SJSA1 (cell line): ENCODE measurements around the gene S1PR4. TPM values are rescaled to one million over a fixed set of nuclear protein-coding genes. Genes with fewer than 3 reads are reported as not detected.

Experiments
- DNase-seq, 2 experiments: peaks; one replicate each; pipeline ENCODE4 v3.0.0-alpha.2; 2015 to 2020; ENCODE audit warnings: low spot score in 2 of 2, low read depth in 1 of 2
- H3K27ac ChIP-seq: fragments of 250-450 bp; sonication (Bioruptor Pico); 2 replicates; pipeline ENCODE4 v1.5.1; 2020; ENCODE audit warnings: mild to moderate bottlenecking, moderate library complexity
- H3K27me3 ChIP-seq: fragments of 250-450 bp; sonication (Bioruptor Pico); replicated peaks from 2 replicates; pipeline ENCODE4 v1.5.1; 2020; ENCODE audit warnings: mild to moderate bottlenecking, moderate library complexity
- H3K36me3 ChIP-seq: fragments of 250-450 bp; sonication (Bioruptor Pico); 2 replicates; pipeline ENCODE4 v1.5.1; 2020; ENCODE audit warnings: mild to moderate bottlenecking
- H3K4me1 ChIP-seq: fragments of 250-450 bp; sonication (Bioruptor Pico); replicated peaks from 2 replicates; pipeline ENCODE4 v1.6.1; 2021; ENCODE audit warnings: mild to moderate bottlenecking
- H3K4me3 ChIP-seq: fragments of 250-450 bp; sonication (Bioruptor Pico); 2 replicates; pipeline ENCODE4 v1.5.1; 2020; ENCODE audit warnings: mild to moderate bottlenecking
- H3K9me3 ChIP-seq: fragments of 250-450 bp; sonication (Bioruptor Pico); replicated peaks from 2 replicates; pipeline ENCODE4 v1.5.1; 2020; ENCODE audit warnings: mild to moderate bottlenecking
- total RNA-seq: library from RNA; depleted of rRNA; stranded (reverse); fragments of >200 nt; shearing (Covaris generic); gene quantifications from 2 replicates; pipeline ENCODE4 v1.2.3, GENCODE V29; 2014

S1PR4 gene
- total RNA-seq, 1 experiment from 2014 or later: not detected

DNA sequence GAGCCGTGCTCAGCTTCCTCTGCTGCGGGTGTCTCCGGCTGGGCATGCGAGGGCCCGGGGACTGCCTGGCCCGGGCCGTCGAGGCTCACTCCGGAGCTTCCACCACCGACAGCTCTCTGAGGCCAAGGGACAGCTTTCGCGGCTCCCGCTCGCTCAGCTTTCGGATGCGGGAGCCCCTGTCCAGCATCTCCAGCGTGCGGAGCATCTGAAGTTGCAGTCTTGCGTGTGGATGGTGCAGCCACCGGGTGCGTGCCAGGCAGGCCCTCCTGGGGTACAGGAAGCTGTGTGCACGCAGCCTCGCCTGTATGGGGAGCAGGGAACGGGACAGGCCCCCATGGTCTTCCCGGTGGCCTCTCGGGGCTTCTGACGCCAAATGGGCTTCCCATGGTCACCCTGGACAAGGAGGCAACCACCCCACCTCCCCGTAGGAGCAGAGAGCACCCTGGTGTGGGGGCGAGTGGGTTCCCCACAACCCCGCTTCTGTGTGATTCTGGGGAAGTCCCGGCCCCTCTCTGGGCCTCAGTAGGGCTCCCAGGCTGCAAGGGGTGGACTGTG lies 1.2 kb downstream of the S1PR4 start:
- H3K27ac ChIP-seq: no peak overlapping the region
- H3K36me3 ChIP-seq: no peaks in the 10 kb centered on the region
- H3K9me3 ChIP-seq: no peaks in the 10 kb centered on the region
- H3K4me3 ChIP-seq: no peak overlapping the region
- H3K4me1 ChIP-seq: peaks cover 20% of the 10 kb centered on the region
- no peak for DNase-seq
- no peaks in the 10 kb centered on the region for H3K27me3 ChIP-seq

DNA sequence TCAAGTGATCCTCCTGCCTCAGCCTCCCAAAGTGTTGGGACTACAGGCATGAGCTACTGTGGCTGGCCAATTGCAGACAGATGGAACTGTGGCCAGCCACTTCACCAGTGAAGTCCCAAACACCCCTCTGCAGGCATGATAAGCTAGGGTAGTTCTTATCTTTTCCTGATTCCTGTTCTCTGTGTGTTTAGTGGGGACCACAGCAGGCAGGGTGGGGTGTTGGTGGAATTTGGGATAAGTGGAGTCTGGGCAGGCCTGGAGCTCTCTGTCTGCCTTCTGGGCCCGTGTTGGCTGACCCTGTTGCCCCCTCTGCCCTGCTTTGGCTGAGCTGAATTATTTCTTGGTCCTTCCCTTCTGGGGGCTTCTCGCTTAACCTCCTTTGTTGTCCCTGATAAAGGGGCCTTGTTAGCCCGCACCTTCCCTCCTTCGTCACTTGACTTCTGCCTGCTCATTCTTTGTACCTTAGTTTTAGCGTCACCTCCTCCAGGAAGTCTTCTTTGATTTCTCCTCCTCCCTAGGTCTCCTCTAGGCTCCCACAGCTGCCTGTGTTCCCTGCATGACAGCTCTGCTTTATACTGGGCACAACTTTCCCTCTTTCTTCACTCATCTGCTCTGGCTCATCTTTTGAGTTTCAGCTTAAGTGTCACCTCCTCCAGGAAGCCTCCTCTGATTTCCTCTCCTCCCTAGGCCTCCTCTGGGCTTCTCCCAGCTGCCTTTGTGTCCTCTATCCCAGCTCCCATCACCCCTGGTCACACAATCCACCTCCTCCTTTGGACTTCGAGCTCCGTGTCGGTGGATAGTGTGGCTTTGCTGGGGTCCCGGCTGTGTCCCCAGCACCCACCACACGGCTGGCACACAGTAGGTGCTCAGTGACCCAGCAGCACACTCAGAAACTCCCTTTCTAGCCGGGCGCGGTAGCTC lies 5.4 kb downstream of the S1PR4 start:
- peaks cover 32% of the 10 kb centered on the region for H3K36me3 ChIP-seq
- DNase-seq: no peak
- H3K4me1 ChIP-seq: peaks cover 26% of the 10 kb centered on the region
- H3K27ac ChIP-seq: no peak overlapping the region
- H3K4me3 ChIP-seq: no peak overlapping the region
- no peaks in the 10 kb centered on the region for H3K9me3 ChIP-seq
- H3K27me3 ChIP-seq: no peaks in the 10 kb centered on the region

DNA sequence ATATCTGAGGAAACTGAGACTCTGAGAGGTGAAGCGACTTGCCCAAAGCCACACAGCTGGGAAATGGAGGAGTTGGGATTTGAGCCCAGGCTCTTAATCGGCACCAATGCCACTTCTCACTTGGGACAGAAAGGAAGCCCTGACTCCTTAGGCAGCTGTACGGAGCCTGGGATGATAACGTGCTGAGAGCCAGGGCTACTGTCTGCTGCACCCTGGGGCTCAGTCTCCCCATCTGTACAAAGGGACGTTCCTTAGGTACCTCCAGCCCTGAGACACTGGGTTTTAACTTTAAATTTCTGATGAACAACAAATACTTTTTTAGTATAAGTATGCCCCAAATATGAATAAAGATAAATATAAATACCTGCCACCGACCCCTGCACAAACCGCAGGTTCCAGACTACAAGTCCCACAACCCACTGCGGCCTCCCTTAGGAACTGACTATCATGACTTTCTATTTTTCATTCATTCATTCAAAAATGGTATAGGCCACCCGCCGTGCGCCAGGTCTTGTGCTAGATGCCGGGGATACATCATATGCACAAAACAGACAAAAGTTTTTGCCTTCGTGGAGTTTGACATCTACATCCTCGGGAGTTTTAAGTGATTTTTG lies 6.4 kb downstream of the S1PR4 start:
- Histone ChIP-seq H3K4me3 (peak overlapping the region; percentile 98), H3K4me1 (peaks cover 35% of the 10 kb centered on the region), H3K36me3 (peaks cover 42% of the 10 kb centered on the region), H3K27ac (peak overlapping the region; percentile 45), H3K9me3 (no peaks in the 10 kb centered on the region), H3K27me3 (no peaks in the 10 kb centered on the region)
- DNase-seq: peak in 1 of 2 experiments; percentile 72

- Histone ChIP-seq H3K36me3 (peaks cover 47% of the 10 kb centered on the region), H3K4me1 (peaks cover 42% of the 10 kb centered on the region), H3K9me3 (no peaks in the 10 kb centered on the region), H3K4me3 (peak within 1 kb of the TSS; percentile 98), H3K27me3 (no peaks in the 10 kb centered on the region), H3K27ac (peak within 1 kb of the TSS; percentile 45)
- DNase-seq: peak; percentile 95 to 99
Observed at GRCh38 chr19:3185461-3186159, 7.0 kb downstream of the S1PR4 start, which contains the start of gene NCLN. Gene NCLN (plus strand): TSS chr19:3185930. CDS start chr19:3186031, 101 bp downstream.

- H3K4me3 ChIP-seq: peak overlapping the region; percentile 98
- H3K27ac ChIP-seq: peak overlapping the region; percentile 40
- peaks cover 47% of the 10 kb centered on the region for H3K4me1 ChIP-seq
- no peak for DNase-seq
- no peaks in the 10 kb centered on the region for H3K27me3 ChIP-seq
- no peaks in the 10 kb centered on the region for H3K9me3 ChIP-seq
- peaks cover 47% of the 10 kb centered on the region for H3K36me3 ChIP-seq
Observed at GRCh38 chr19:3186160-3186688, 7.7 kb downstream of the S1PR4 start.

GRCh38 chr19:3186891-3187661 lies 8.5 kb downstream of the S1PR4 start:
- no peak for DNase-seq

GRCh38 chr19:3187662-3188511 lies 9.3 kb downstream of the S1PR4 start:
- Histone ChIP-seq H3K27ac (no peak overlapping the region), H3K4me1 (peaks cover 61% of the 10 kb centered on the region), H3K36me3 (peaks cover 62% of the 10 kb centered on the region), H3K27me3 (no peaks in the 10 kb centered on the region), H3K4me3 (no peak overlapping the region), H3K9me3 (no peaks in the 10 kb centered on the region)
- no peak for DNase-seq

More at GRCh38 chr19:3186891-3187661, 8.5 kb downstream of the S1PR4 start:
- Histone ChIP-seq H3K36me3 (peaks cover 55% of the 10 kb centered on the region), H3K9me3 (no peaks in the 10 kb centered on the region), H3K4me3 (peak overlapping the region; percentile 98), H3K27me3 (no peaks in the 10 kb centered on the region), H3K27ac (peak overlapping the region; percentile 40; the same call in 1 of the 2 replicates), H3K4me1 (peaks cover 55% of the 10 kb centered on the region)

GRCh38 chr19:3188627-3189596 lies 10.3 kb downstream of the S1PR4 start:
- H3K9me3 ChIP-seq: no peaks in the 10 kb centered on the region
- peaks cover 61% of the 10 kb centered on the region for H3K4me1 ChIP-seq
- H3K27ac ChIP-seq: peak overlapping the region; percentile 87
- no peak for DNase-seq
- H3K36me3 ChIP-seq: peaks cover 71% of the 10 kb centered on the region
- no peak overlapping the region for H3K4me3 ChIP-seq
- H3K27me3 ChIP-seq: no peaks in the 10 kb centered on the region

- DNase-seq: peak; percentile 30 to 81
- Histone ChIP-seq H3K36me3 (peaks cover 80% of the 10 kb centered on the region), H3K27ac (peak overlapping the region; percentile 87), H3K4me3 (peak overlapping the region; percentile 18), H3K27me3 (no peaks in the 10 kb centered on the region), H3K9me3 (no peaks in the 10 kb centered on the region), H3K4me1 (peaks cover 59% of the 10 kb centered on the region)
Observed at GRCh38 chr19:3189702-3190469, 11.3 kb downstream of the S1PR4 start.

DNA sequence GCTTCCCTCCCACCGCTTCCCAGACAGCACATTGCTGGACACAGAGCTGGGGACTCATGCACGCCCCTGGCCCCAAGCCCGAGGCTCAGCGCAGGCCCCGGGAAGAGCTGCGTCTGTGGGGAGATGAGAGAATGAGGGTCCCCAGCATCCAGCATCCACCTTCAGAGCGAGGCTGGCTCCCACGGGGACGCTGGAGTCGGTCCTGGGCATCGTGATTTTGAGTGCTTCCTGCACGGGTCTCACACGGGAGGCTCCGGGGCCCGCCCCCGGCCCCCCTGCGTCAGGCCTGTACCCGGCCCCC lies 11.9 kb downstream of the S1PR4 start:
- DNase-seq: no peak
- H3K27me3 ChIP-seq: no peaks in the 10 kb centered on the region
- peak overlapping the region; percentile 87 for H3K27ac ChIP-seq
- H3K4me3 ChIP-seq: peak overlapping the region; percentile 18
- H3K36me3 ChIP-seq: peaks cover 86% of the 10 kb centered on the region
- H3K4me1 ChIP-seq: peaks cover 59% of the 10 kb centered on the region
- no peaks in the 10 kb centered on the region for H3K9me3 ChIP-seq
